HG02970 (cell line): Measurements from ENCODE around the gene PHF21B.
"Not testable (repeated sequence)": the region's sequence is repeated elsewhere in the genome, so short reads cannot be mapped to it uniquely, and the experiment has no call there.

Source experiments
- ATAC-seq: cut with Tn5 transposase; IDR thresholded peaks from one replicate; pipeline ENCODE4 v1.9.1; 2021; ENCODE audit warnings: mild to moderate bottlenecking, moderate library complexity, moderate number of reproducible peaks; ENCODE audit not compliant: unreplicated experiment, low FRiP score

PHF21B gene

GRCh38 chr22:44884968-44885805, 124.6 kb downstream of the PHF21B start:
- no peak for ATAC-seq

- ATAC-seq = no peak
Measured at GRCh38 chr22:44884562-44884961, 125.2 kb downstream of the PHF21B start.

GRCh38 chr22:44883011-44883421, 126.8 kb downstream of the PHF21B start:
- no peak for ATAC-seq

- no peak for ATAC-seq
Measured at GRCh38 chr22:44882226-44882905, 127.4 kb downstream of the PHF21B start.

GRCh38 chr22:44881624-44882023, 128.2 kb downstream of the PHF21B start:
- ATAC-seq = no peak

- no peak for ATAC-seq
Measured at GRCh38 chr22:44880610-44881290, 129.1 kb downstream of the PHF21B start.

GRCh38 chr22:44879301-44879680, 130.5 kb downstream of the PHF21B start:
- ATAC-seq = no peak

- no peak for ATAC-seq
Measured at GRCh38 chr22:44878483-44879300, 131.1 kb downstream of the PHF21B start.

GRCh38 chr22:44876921-44877320, 132.9 kb downstream of the PHF21B start:
- ATAC-seq = no peak

- ATAC-seq = no peak
Measured at GRCh38 chr22:44871782-44872181, 138.0 kb downstream of the PHF21B start.

GRCh38 chr22:44870021-44870420, 139.8 kb downstream of the PHF21B start:
- ATAC-seq = no peak

GRCh38 chr22:44869196-44869595, 140.6 kb downstream of the PHF21B start:
- ATAC-seq = no peak

- no peak for ATAC-seq
Measured at GRCh38 chr22:44865193-44866057, 144.4 kb downstream of the PHF21B start.

GRCh38 chr22:44862981-44863860, 146.6 kb downstream of the PHF21B start:
- ATAC-seq = no peak

GRCh38 chr22:44862281-44862680, 147.5 kb downstream of the PHF21B start:
- ATAC-seq = no peak

- no peak for ATAC-seq
Measured at GRCh38 chr22:44861245-44861644, 148.6 kb downstream of the PHF21B start.

GRCh38 chr22:44860311-44860710, 149.5 kb downstream of the PHF21B start:
- no peak for ATAC-seq

GRCh38 chr22:44859641-44860040, 150.2 kb downstream of the PHF21B start:
- no peak for ATAC-seq

- ATAC-seq = not testable (repeated sequence)
Measured at GRCh38 chr22:44858819-44859218, 151.0 kb downstream of the PHF21B start.
